HCT116 (cell line): ENCODE results near the gene SIPA1L3. TPM values are rescaled to one million over a fixed set of nuclear protein-coding genes. Genes with fewer than 3 reads are reported as not detected.

Experiments
- ATAC-seq: fragments of 200-7000 bp; cut with Tn5 transposase; 2 replicates; pipeline ENCODE4 v1.9.1; 2020; ENCODE audit warnings: mild to moderate bottlenecking, moderate library complexity
- BruUV-seq: library from RNA; stranded (reverse); fragments of 400-500 nt; replicated peaks from 2 replicates; lab custom pipeline; 2021; lab: Mats Ljungman, UMichigan
- CTCF ChIA-PET: fragments of 300-600 bp; sonication (Branson Sonifier 250); formaldehyde crosslinking; loops from one replicate; lab custom pipeline; 2021; ENCODE audit warnings: antibody characterized with exemption; lab: Charles Lee
- POLR2A ChIA-PET: fragments of 300-600, 350-600 bp; sonication (Branson Sonifier 250); formaldehyde crosslinking; loops from one replicate; lab custom pipeline; 2021; ENCODE audit warnings: antibody characterized with exemption; lab: Charles Lee
- RAD21 ChIA-PET, 2 experiments: fragments of 300-600 bp; sonication (Branson Sonifier 250); formaldehyde crosslinking; loops; one replicate each; lab custom pipeline; 2023; ENCODE audit warnings: low total read pairs in 2 of 2; ENCODE audit not compliant: uncharacterized antibody in 2 of 2, unreplicated experiment in 2 of 2, low non-redundant PET in 1 of 2; lab: Charles Lee
- DNase-seq: peaks from one replicate; pipeline ENCODE4 v3.0.0-alpha.2; 2010; ENCODE audit warnings: low read depth, low spot score
- H2AFZ ChIP-seq: fragments of 200-600 bp; shearing (Covaris generic), sonication (generic); 2 replicates; pipeline ENCODE4 v1.6.1; 2017; ENCODE audit warnings: low read depth, mixed run types, mixed read lengths, antibody characterized with exemption, low read length; ENCODE audit not compliant: poor library complexity, severe bottlenecking
- H3K27ac ChIP-seq: 2 replicates; pipeline ENCODE4 v1.5.1; 2012; ENCODE audit warnings: low read depth, low read length
- H3K27me3 ChIP-seq: fragments of 200-600 bp; sonication (generic); 2 replicates; pipeline ENCODE4 v1.6.1; 2016; ENCODE audit warnings: mixed run types, low read length, mixed read lengths; ENCODE audit not compliant: insufficient read depth
- H3K36me3 ChIP-seq, 2 experiments: fragments of 200-500 bp in 1 of 2; fragments of 200-600 bp in 1 of 2; sonication (Bioruptor generic) in 1 of 2; sonication (generic) in 1 of 2; 2 replicates each; pipeline versions ENCODE4 v1.5.1 to v1.6.1; 2014 to 2016; ENCODE audit warnings: low read length in 2 of 2, inconsistent platforms in 1 of 2, mixed read lengths in 1 of 2, mixed run types in 1 of 2; ENCODE audit not compliant: insufficient read depth in 2 of 2, control insufficient read depth in 1 of 2
- H3K4me1 ChIP-seq, 2 experiments: fragments of 200-600 bp in 1 of 2; sonication (generic) in 1 of 2; 2 replicates each; pipeline versions ENCODE4 v1.5.1 to v1.6.1; 2012 to 2017; ENCODE audit warnings: low read length in 2 of 2, inconsistent platforms in 1 of 2, mild to moderate bottlenecking in 1 of 2, mixed read lengths in 1 of 2, mixed run types in 1 of 2, moderate library complexity in 1 of 2; ENCODE audit not compliant: insufficient read depth in 2 of 2, control insufficient read depth in 1 of 2
- H3K4me2 ChIP-seq: fragments of 200-600 bp; sonication (generic); 2 replicates; pipeline ENCODE4 v1.6.1; 2017; ENCODE audit warnings: mixed run types, low read length, mixed read lengths
- H3K4me3 ChIP-seq, 2 experiments: fragments of 200-600 bp in 1 of 2; sonication (generic) in 1 of 2; replicated peaks in 1 of 2; 2 replicates each; pipeline ENCODE4 v1.5.1; 2011 to 2016; ENCODE audit warnings: low read length in 2 of 2, control low read depth in 1 of 2, low read depth in 1 of 2, mild to moderate bottlenecking in 1 of 2, mixed read lengths in 1 of 2, mixed run types in 1 of 2
- H3K79me2 ChIP-seq: fragments of 200-600 bp; sonication (generic); 2 replicates; pipeline ENCODE4 v1.6.1; 2017; ENCODE audit warnings: mild to moderate bottlenecking, mixed run types, low read length, moderate library complexity, mixed read lengths; ENCODE audit not compliant: insufficient read depth
- H3K9ac ChIP-seq: fragments of 200-600 bp; sonication (generic); 2 replicates; pipeline ENCODE4 v1.6.1; 2016; ENCODE audit warnings: low read length, mixed read lengths
- H3K9me2 ChIP-seq: fragments of 200-600 bp; sonication (generic), shearing (Covaris generic); 2 replicates; pipeline ENCODE4 v1.6.1; 2017; ENCODE audit warnings: mixed run types, mild to moderate bottlenecking, moderate library complexity; ENCODE audit not compliant: insufficient read depth
- H3K9me3 ChIP-seq, 2 experiments: fragments of 200-500 bp in 1 of 2; fragments of 200-600 bp in 1 of 2; sonication (Bioruptor generic) in 1 of 2; sonication (generic) in 1 of 2; 2 replicates each; pipeline ENCODE4 v1.6.1; 2014 to 2017; ENCODE audit warnings: low read length in 2 of 2, mixed read lengths in 2 of 2, inconsistent platforms in 1 of 2, low read depth in 1 of 2, mild to moderate bottlenecking in 1 of 2, mixed run types in 1 of 2, moderate library complexity in 1 of 2; ENCODE audit not compliant: control insufficient read depth in 1 of 2, insufficient read depth in 1 of 2
- H4K20me1 ChIP-seq: fragments of 200-600 bp; sonication (generic), shearing (Covaris generic); 2 replicates; pipeline ENCODE4 v1.6.1; 2017; ENCODE audit warnings: mixed run types, mild to moderate bottlenecking, moderate library complexity; ENCODE audit not compliant: insufficient read depth
- ATF3 ChIP-seq: IDR thresholded peaks from 2 replicates; pipeline ENCODE4 v1.6.1; 2012
- CBX3 ChIP-seq: IDR thresholded peaks from 2 replicates; pipeline ENCODE4 v1.6.1; 2012; ENCODE audit warnings: low read depth
- CTCF ChIP-seq, 3 experiments: fragments of 200-600 bp in 1 of 3; sonication (generic) in 1 of 3; IDR thresholded peaks in 2 of 3; conservative IDR thresholded peaks in 1 of 3; 2 replicates each; pipeline ENCODE4 v1.5.1; 2012 to 2017; ENCODE audit warnings: low read depth in 2 of 3, low read length in 2 of 3, antibody characterized with exemption in 1 of 3, borderline replicate concordance in 1 of 3, control low read depth in 1 of 3, mild to moderate bottlenecking in 1 of 3, mixed read lengths in 1 of 3, mixed run types in 1 of 3, moderate library complexity in 1 of 3; ENCODE audit not compliant: insufficient read depth in 1 of 3
- JUND ChIP-seq: IDR thresholded peaks from 2 replicates; pipeline ENCODE4 v1.6.1; 2012
- POLR2AphosphoS5 ChIP-seq: IDR thresholded peaks from 2 replicates; pipeline ENCODE4 v1.6.1; 2011; ENCODE audit warnings: mild to moderate bottlenecking, low read depth, low read length, moderate library complexity
- REST ChIP-seq: IDR thresholded peaks from 2 replicates; pipeline ENCODE4 v1.6.1; 2012; ENCODE audit warnings: low read depth
- SIN3A ChIP-seq: IDR thresholded peaks from 2 replicates; pipeline ENCODE4 v1.6.1; 2012; ENCODE audit warnings: low read depth
- SP1 ChIP-seq: IDR thresholded peaks from 2 replicates; pipeline ENCODE4 v1.6.1; 2012; ENCODE audit warnings: low read depth
- TCF7L2 ChIP-seq: IDR thresholded peaks from 2 replicates; pipeline ENCODE4 v1.7.0; 2011; ENCODE audit warnings: borderline replicate concordance, inconsistent platforms; ENCODE audit not compliant: insufficient read depth, insufficient read length; ENCODE audit errors: extremely low read depth
- YY1 ChIP-seq: IDR thresholded peaks from 2 replicates; pipeline ENCODE4 v1.6.1; 2011; ENCODE audit warnings: low read length, low read depth, moderate library complexity, mild to moderate bottlenecking; ENCODE audit not compliant: insufficient replicate concordance; ENCODE audit errors: extremely low read depth
- ZNF274 ChIP-seq: fragments of 200-500 bp; sonication (Bioruptor generic); IDR thresholded peaks from 2 replicates; pipeline ENCODE4 v1.6.1; 2014; ENCODE audit warnings: mild to moderate bottlenecking, low read depth, low read length, inconsistent platforms
- intact Hi-C: fragments of 100-400 bp; cut with micrococcal nuclease; formaldehyde crosslinking; loops from 2 replicates; pipeline ENCODE4 v1.10.0; 2022
- total RNA-seq: library from RNA; stranded (reverse); gene quantifications from one replicate; pipeline ENCODE4 v1.2.1, GENCODE V29; 2021; ENCODE audit not compliant: unreplicated experiment

The SIPA1L3 gene
- total RNA-seq, 1 experiment from 2014 or later = 41.8 TPM

GRCh38 chr19:38221919-38222830 is 315.2 kb downstream of the SIPA1L3 start (continued):
- TF ChIP-seq ZNF274 = no peak
- TF ChIP-seq ATF3 = no peak
- TF ChIP-seq TCF7L2 = no peak
- TF ChIP-seq, all 23 proteins: peak for 0

- CTCF ChIA-PET = no interaction called here
- Histone ChIP-seq H4K20me1 (no peaks in the 10 kb centered on the region), H3K9me2 (no peaks in the 10 kb centered on the region), H3K27ac (no peak overlapping the region), H3K4me1 (peaks cover 7 to 35% of the 10 kb centered on the region in 2 experiments; a peak in 3 of 4 replicates), H3K4me3 (peak overlapping the region; percentile 60 to 62), H3K79me2 (no peaks in the 10 kb centered on the region), H3K36me3 (peaks cover 0 to under 1% of the 10 kb centered on the region in 2 experiments; a peak in 1 of 4 replicates), H3K9ac (peak overlapping the region; percentile 61; the same call in 1 of the 2 replicates), H3K4me2 (peak overlapping the region; percentile 87), H3K9me3 (no peaks in the 10 kb centered on the region), H3K27me3 (no peaks in the 10 kb centered on the region), H2AFZ (no peak overlapping the region)
- ATAC-seq = no peak
- RAD21 ChIA-PET = no interaction called here
- BruUV-seq = TSS peak; percentile 62
- no peak for DNase-seq
- POLR2A ChIA-PET = no interaction called here
- intact Hi-C loops = no loop called here
- no peak for TF ChIP-seq ZNF274
- TF ChIP-seq JUND = no peak
- TF ChIP-seq CTCF (IDR thresholded peaks at IDR 0.05 in 2 of 3, conservative IDR thresholded peaks at IDR 0.05 in 1 of 3; ENCODE audit: borderline replicate concordance in 1 of 3, insufficient read depth in 1 of 3, low read depth in 2 of 3, low read length in 2 of 3) = no peak
- TF ChIP-seq SIN3A = no peak
- TF ChIP-seq YY1 = no peak
- TF ChIP-seq REST = no peak
- TF ChIP-seq CBX3 = no peak
- no peak for TF ChIP-seq POLR2AphosphoS5
- TF ChIP-seq ATF3 = no peak
- TF ChIP-seq SP1 = no peak
Observed at GRCh38 chr19:38223119-38223523, 316.1 kb downstream of the SIPA1L3 start.
